HEK293 (cell line): Measurements from ENCODE around the gene FAM229A.

ENCODE experiments used
- GLI2 ChIP-seq: fragments of 450-650 bp; formaldehyde crosslinking; IDR thresholded peaks from 2 replicates; pipeline ENCODE4; 2017; ENCODE audit warnings: missing biosample characterization, missing genetic modification characterization, low read depth, borderline replicate concordance
- GLIS2 ChIP-seq: fragments of 450-650 bp; formaldehyde crosslinking; IDR thresholded peaks from 2 replicates; pipeline ENCODE4 v1.5.1; 2016; ENCODE audit warnings: missing biosample characterization, missing genetic modification characterization
- HOXA7 ChIP-seq: sonication (generic); formaldehyde crosslinking; IDR thresholded peaks from 2 replicates; pipeline ENCODE4 v1.8.1; 2022; ENCODE audit warnings: missing genetic modification reagents, borderline replicate concordance
- KLF10 ChIP-seq: fragments of 450-650 bp; IDR thresholded peaks from 2 replicates; pipeline ENCODE4 v1.5.1; 2018; ENCODE audit warnings: missing biosample characterization, mild to moderate bottlenecking, missing genetic modification characterization
- KLF7 ChIP-seq: fragments of 450-650 bp; formaldehyde crosslinking; IDR thresholded peaks from 2 replicates; pipeline ENCODE4 v1.5.1; 2016; ENCODE audit warnings: missing biosample characterization, missing genetic modification characterization, borderline replicate concordance
- OSR2 ChIP-seq: fragments of 450-650 bp; formaldehyde crosslinking; IDR thresholded peaks from 2 replicates; pipeline ENCODE4 v1.5.1; 2016; ENCODE audit warnings: missing biosample characterization, missing genetic modification characterization
- SCRT2 ChIP-seq: fragments of 450-650 bp; formaldehyde crosslinking; IDR thresholded peaks from 2 replicates; pipeline ENCODE4 v1.5.1; 2016; ENCODE audit warnings: missing biosample characterization, missing genetic modification characterization
- TCF7L2 ChIP-seq: IDR thresholded peaks from 2 replicates; pipeline ENCODE4 v1.6.1; 2011; ENCODE audit warnings: low read depth, mild to moderate bottlenecking, inconsistent platforms, low read length, moderate library complexity, borderline replicate concordance
- YY2 ChIP-seq: fragments of 450-650 bp; formaldehyde crosslinking; IDR thresholded peaks from 2 replicates; pipeline ENCODE4 v1.5.1; 2016; ENCODE audit warnings: missing biosample characterization, missing genetic modification characterization
- ZBTB21 ChIP-seq: fragments of 450-650 bp; formaldehyde crosslinking; IDR thresholded peaks from 2 replicates; pipeline ENCODE4 v1.5.1; 2017; ENCODE audit warnings: missing biosample characterization, missing genetic modification characterization
- ZBTB26 ChIP-seq: fragments of 450-650 bp; formaldehyde crosslinking; optimal IDR thresholded peaks from 2 replicates; pipeline ENCODE3; 2016; ENCODE audit warnings: missing biosample characterization, mild to moderate bottlenecking, missing genetic modification characterization
- ZNF155 ChIP-seq: fragments of 450-650 bp; formaldehyde crosslinking; IDR thresholded peaks from 2 replicates; pipeline ENCODE4 v1.5.1; 2016; ENCODE audit warnings: missing biosample characterization, missing genetic modification characterization
- ZNF202 ChIP-seq: fragments of 450-650 bp; formaldehyde crosslinking; IDR thresholded peaks from 2 replicates; pipeline ENCODE4 v1.5.1; 2016; ENCODE audit warnings: missing biosample characterization, missing genetic modification characterization, borderline replicate concordance
- ZNF214 ChIP-seq: fragments of 450-650 bp; formaldehyde crosslinking; IDR thresholded peaks from 2 replicates; pipeline ENCODE4 v1.5.1; 2017; ENCODE audit warnings: missing biosample characterization, mild to moderate bottlenecking, missing genetic modification characterization, borderline replicate concordance
- ZNF221 ChIP-seq: fragments of 450-650 bp; formaldehyde crosslinking; IDR thresholded peaks from 2 replicates; pipeline ENCODE4 v1.5.1; 2017; ENCODE audit warnings: missing biosample characterization, missing genetic modification characterization, borderline replicate concordance
- ZNF280D ChIP-seq: fragments of 450-650 bp; formaldehyde crosslinking; IDR thresholded peaks from 2 replicates; pipeline ENCODE4 v1.5.1; 2016; ENCODE audit warnings: missing biosample characterization, missing genetic modification characterization
- ZNF350 ChIP-seq: fragments of 450-650 bp; formaldehyde crosslinking; IDR thresholded peaks from 2 replicates; pipeline ENCODE4 v1.5.0; 2017; ENCODE audit warnings: missing biosample characterization, mild to moderate bottlenecking, missing genetic modification characterization
- ZNF362 ChIP-seq: fragments of 450-650 bp; formaldehyde crosslinking; IDR thresholded peaks from 2 replicates; pipeline ENCODE4 v1.5.1; 2016; ENCODE audit warnings: missing biosample characterization, missing genetic modification characterization
- ZNF488 ChIP-seq: fragments of 450-650 bp; formaldehyde crosslinking; IDR thresholded peaks from 2 replicates; pipeline ENCODE4 v1.5.1; 2016; ENCODE audit warnings: missing biosample characterization, missing genetic modification characterization
- ZNF514 ChIP-seq: fragments of 450-650 bp; formaldehyde crosslinking; IDR thresholded peaks from 2 replicates; pipeline ENCODE4 v1.5.1; 2016; ENCODE audit warnings: missing biosample characterization, missing genetic modification characterization
- ZNF548 ChIP-seq: fragments of 450-650 bp; formaldehyde crosslinking; IDR thresholded peaks from 2 replicates; pipeline ENCODE4 v1.5.1; 2016; ENCODE audit warnings: missing biosample characterization, missing genetic modification characterization
- ZNF555 ChIP-seq: fragments of 450-650 bp; formaldehyde crosslinking; conservative IDR thresholded peaks from 2 replicates; pipeline ENCODE4 v1.5.1; 2017; ENCODE audit warnings: missing biosample characterization, mild to moderate bottlenecking, missing genetic modification characterization, inconsistent platforms
- ZNF580 ChIP-seq: fragments of 450-650 bp; formaldehyde crosslinking; IDR thresholded peaks from 2 replicates; pipeline ENCODE4 v1.5.1; 2016; ENCODE audit warnings: missing biosample characterization, missing genetic modification characterization
- ZNF645 ChIP-seq: fragments of 450-650 bp; formaldehyde crosslinking; IDR thresholded peaks from 2 replicates; pipeline ENCODE4; 2016; ENCODE audit warnings: missing biosample characterization, missing genetic modification characterization
- ZNF654 ChIP-seq: fragments of 450-650 bp; formaldehyde crosslinking; IDR thresholded peaks from 2 replicates; pipeline ENCODE4 v1.5.1; 2016; ENCODE audit warnings: low read depth, missing biosample characterization, missing genetic modification characterization
- ZNF677 ChIP-seq: fragments of 450-650 bp; IDR thresholded peaks from 2 replicates; pipeline ENCODE4 v1.5.0; 2018; ENCODE audit warnings: missing biosample characterization, mild to moderate bottlenecking, missing genetic modification characterization, moderate library complexity
- ZNF707 ChIP-seq: fragments of 450-650 bp; formaldehyde crosslinking; IDR thresholded peaks from 2 replicates; pipeline ENCODE4 v1.5.1; 2016; ENCODE audit warnings: missing biosample characterization, missing genetic modification characterization
- ZNF76 ChIP-seq: fragments of 450-650 bp; formaldehyde crosslinking; IDR thresholded peaks from 2 replicates; pipeline ENCODE4; 2016; ENCODE audit warnings: low read depth, missing biosample characterization, missing genetic modification characterization, borderline replicate concordance
- ZNF830 ChIP-seq: fragments of 450-650 bp; IDR thresholded peaks from 2 replicates; pipeline ENCODE4 v1.5.0; 2018; ENCODE audit warnings: missing biosample characterization, missing genetic modification characterization, low read depth, mild to moderate bottlenecking, moderate library complexity
- ZNF837 ChIP-seq: fragments of 450-650 bp; formaldehyde crosslinking; IDR thresholded peaks from 2 replicates; pipeline ENCODE4 v1.5.1; 2016; ENCODE audit warnings: missing biosample characterization, missing genetic modification characterization
- TF ChIP-seq, protein P1 (sequence below): fragments of 450-650 bp; formaldehyde crosslinking; IDR thresholded peaks from 2 replicates; pipeline ENCODE4 v1.5.1; 2016; ENCODE audit warnings: missing biosample characterization, missing genetic modification characterization

The FAM229A gene

DNA sequence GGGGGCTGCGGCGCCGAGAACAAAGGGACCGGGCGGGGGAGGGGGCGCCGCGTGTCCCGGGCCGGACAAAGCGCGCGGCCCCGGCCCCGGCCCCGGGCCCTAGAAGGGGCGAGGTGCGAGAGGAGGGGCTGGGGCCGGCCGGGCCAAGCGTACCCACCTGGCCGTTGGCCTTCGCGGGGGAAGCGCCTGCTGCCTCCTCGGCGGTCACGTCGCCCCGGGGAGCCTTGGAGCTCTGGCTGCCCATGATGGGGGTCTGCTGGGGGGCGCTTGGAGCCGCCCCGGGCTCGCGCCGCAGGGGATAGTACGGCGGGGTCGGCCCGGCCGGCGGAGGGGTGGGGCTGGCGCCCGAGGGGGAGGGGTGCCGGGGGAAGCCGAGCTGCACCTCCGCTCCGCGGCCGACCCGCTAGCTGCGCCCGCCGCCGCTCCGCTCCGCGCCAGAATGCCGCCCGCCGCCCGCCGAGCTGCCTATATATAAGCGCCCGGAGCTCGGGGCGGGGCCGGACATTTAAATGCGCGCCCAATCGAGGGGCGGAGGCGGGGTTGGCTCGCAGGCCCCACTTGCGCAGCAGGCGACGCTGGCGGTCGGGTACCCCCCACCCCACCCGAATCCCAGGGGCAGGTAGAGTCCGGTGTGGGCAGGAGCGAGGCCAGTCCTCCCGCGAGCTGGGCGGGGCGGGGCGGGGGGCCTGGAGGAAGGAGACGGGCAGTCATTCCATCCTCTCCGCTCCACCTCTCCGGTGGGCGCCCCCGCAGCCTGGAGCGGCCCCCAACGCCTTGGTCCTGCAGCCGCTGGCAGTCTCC lies 26.3 kb downstream of the FAM229A start, which contains the start of gene MARCKSL1 (continued):
- TF ChIP-seq ZBTB26 (tag by site-specific recombination): peak; percentile 39
- TF ChIP-seq ZNF555 (tag by site-specific recombination): no peak
- no peak for TF ChIP-seq ZNF830 (tag by site-specific recombination)
- TF ChIP-seq HOXA7 (CRISPR knock-in tag): no peak
- TF ChIP-seq YY2 (tag by site-specific recombination): 0 out of 2 replicates have a peak, but pooled peaks have one; percentile 26
- no peak for TF ChIP-seq OSR2 (tag by site-specific recombination)
- TF ChIP-seq ZNF488 (tag by site-specific recombination): no peak
- TF ChIP-seq ZNF548 (tag by site-specific recombination): no peak
- no peak for TF ChIP-seq ZNF214 (tag by site-specific recombination)
- TF ChIP-seq GLI2 (tag by site-specific recombination): no peak
- TF ChIP-seq, protein P1, sequence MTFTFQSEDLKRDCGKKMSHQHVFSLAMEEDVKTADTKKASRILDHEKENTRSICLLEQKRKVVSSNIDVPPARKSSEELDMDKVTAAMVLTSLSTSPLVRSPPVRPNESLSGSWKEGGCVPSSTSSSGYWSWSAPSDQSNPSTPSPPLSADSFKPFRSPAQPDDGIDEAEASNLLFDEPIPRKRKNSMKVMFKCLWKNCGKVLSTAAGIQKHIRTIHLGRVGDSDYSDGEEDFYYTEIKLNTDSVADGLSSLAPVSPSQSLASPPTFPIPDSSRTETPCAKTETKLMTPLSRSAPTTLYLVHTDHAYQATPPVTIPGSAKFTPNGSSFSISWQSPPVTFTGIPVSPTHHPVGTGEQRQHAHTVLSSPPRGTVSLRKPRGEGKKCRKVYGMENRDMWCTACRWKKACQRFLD (tag by site-specific recombination): no peak
- TF ChIP-seq ZNF707: no peak
- no peak for TF ChIP-seq ZNF221 (tag by site-specific recombination)
- no peak for TF ChIP-seq ZNF362 (tag by site-specific recombination)
- no peak for TF ChIP-seq ZNF514 (tag by site-specific recombination)
- no peak for TF ChIP-seq SCRT2 (tag by site-specific recombination)
- TF ChIP-seq KLF7: no peak
- TF ChIP-seq TCF7L2: peak; percentile 50; the same call in 1 of the 2 replicates
- peak; percentile 81 for TF ChIP-seq GLIS2 (tag by site-specific recombination)
- no peak for TF ChIP-seq ZNF76 (tag by site-specific recombination)
- no peak for TF ChIP-seq ZNF350 (tag by site-specific recombination)
- TF ChIP-seq ZBTB21 (tag by site-specific recombination): no peak
- no peak for TF ChIP-seq ZNF654
- no peak for TF ChIP-seq ZNF155 (tag by site-specific recombination)
- no peak for TF ChIP-seq ZNF280D
- no peak for TF ChIP-seq ZNF645 (tag by site-specific recombination)
- no peak for TF ChIP-seq ZNF837 (tag by site-specific recombination)
- TF ChIP-seq ZNF677 (tag by site-specific recombination): no peak
- TF ChIP-seq KLF10 (tag by site-specific recombination): peak; percentile 64; the same call in 1 of the 2 replicates
- no peak for TF ChIP-seq ZNF580 (tag by site-specific recombination)
- TF ChIP-seq ZNF202 (tag by site-specific recombination): no peak
